Esophagus (tissue), 2 donors: Measurements from ENCODE around the gene HSD17B8. TPM values are rescaled to one million over a fixed set of nuclear protein-coding genes. Genes with fewer than 3 reads are reported as not detected.

ENCODE experiments used
- H3K27ac ChIP-seq, 2 donors: one replicate each; pipeline ENCODE4 v1.5.1; 2013; ENCODE audit warnings: low read depth in 2 of 2, mild to moderate bottlenecking in 2 of 2, inconsistent platforms in 1 of 2, low read length in 1 of 2, moderate library complexity in 1 of 2
- H3K27me3 ChIP-seq, 2 donors: one replicate each; pipeline ENCODE4 v1.6.1; 2013; ENCODE audit warnings: low read length in 2 of 2, control low read depth in 1 of 2, mild to moderate bottlenecking in 1 of 2; ENCODE audit not compliant: insufficient read depth in 2 of 2, control insufficient read depth in 1 of 2
- H3K36me3 ChIP-seq, 2 donors: one replicate each; pipeline ENCODE4 v1.6.1; 2013; ENCODE audit warnings: low read length in 1 of 2; ENCODE audit not compliant: control insufficient read depth in 2 of 2, insufficient read depth in 2 of 2
- H3K4me1 ChIP-seq, 2 donors: one replicate each; pipeline ENCODE4 v1.6.1; 2013; ENCODE audit warnings: low read length in 1 of 2; ENCODE audit not compliant: control insufficient read depth in 2 of 2, insufficient read depth in 2 of 2
- H3K4me3 ChIP-seq, 2 donors: one replicate each; pipeline ENCODE4 v1.5.1; 2013; ENCODE audit warnings: low read length in 2 of 2, mild to moderate bottlenecking in 2 of 2, low read depth in 1 of 2, moderate library complexity in 1 of 2
- H3K9me3 ChIP-seq, 2 donors: one replicate each; pipeline ENCODE4 v1.6.1; 2013; ENCODE audit warnings: mild to moderate bottlenecking in 2 of 2, low read depth in 1 of 2, low read length in 1 of 2, moderate library complexity in 1 of 2; ENCODE audit not compliant: control insufficient read depth in 2 of 2, insufficient read depth in 1 of 2
- WGBS, 2 donors: extraction: QIAGEN DNeasy Blood & Tissue Kit; methylation state at CpG; one replicate each; pipeline ENCODE4 v1.1.7; 2013; 5-methylcytosine and 5-hydroxymethylcytosine counted together
- polyA plus RNA-seq, 2 donors: library from polyadenylated mRNA; stranded (reverse); fragments of 200-250 nt; gene quantifications; one replicate each; pipeline ENCODE4 v1.2.3, GENCODE V29; 2013
- donor health status: healthy with polysubstance abuse.
- donor health status: Bipolar disorder and iron deficiency.

The HSD17B8 gene
- polyA plus RNA-seq, 2 donors: 16.7 to 33.7 TPM

DNA sequence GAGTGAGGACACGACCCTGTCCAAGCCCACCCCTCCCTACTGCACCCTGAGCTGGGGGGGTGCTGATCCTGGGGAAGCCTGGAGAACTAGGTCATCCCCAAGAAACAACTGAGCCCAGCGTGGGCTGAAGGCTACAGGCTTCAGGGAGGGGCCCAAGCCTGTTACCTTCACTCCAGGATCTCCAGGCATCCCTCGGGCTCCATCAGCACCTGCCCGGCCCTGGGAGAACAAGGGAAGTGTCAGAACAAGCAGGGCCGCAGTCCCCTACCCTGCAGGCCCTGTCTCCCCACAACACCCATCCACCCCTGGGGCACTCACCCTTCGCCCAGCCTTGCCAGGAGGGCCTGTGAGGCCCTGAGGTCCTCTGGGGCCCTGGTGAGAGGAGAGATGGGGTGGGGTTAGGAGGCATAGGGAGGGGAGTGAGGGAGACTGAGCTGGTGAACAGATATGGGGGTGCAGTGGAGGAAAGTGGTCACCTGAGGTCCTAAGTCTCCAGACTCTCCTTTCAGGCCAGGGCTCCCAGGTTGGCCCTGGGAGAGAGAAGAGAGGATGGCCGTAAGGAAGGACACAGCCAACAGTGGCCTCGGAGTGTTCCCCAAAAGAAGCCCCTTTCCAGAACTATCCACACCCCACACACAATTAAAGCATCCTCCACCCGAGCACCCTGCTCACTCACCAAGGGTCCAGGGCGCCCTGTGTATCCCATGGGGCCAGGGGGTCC, 25.5 kb upstream of the HSD17B8 start:
- 76 to 85% methylated on average over 10 of the region's 10 CpGs for WGBS, 2 donors

DNA sequence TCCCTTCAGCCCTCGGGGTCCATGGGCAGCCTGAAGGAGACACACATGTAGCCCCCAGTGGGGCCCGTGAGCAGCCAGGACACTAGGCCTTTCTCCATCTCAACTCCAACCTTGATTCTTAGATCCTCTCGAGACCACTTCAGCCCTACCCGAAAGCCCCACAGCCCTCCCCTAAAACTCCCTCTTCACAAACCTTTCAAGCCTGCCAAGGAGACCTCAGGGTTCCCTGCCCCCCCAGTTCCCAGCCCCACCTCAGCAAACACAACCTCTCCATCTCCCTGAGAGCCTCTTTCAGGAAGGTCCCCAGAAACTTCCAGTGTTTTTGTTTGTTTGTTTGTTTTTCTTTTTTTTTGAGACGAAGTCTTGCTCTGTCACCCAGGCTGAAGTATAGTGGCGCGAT, 23.3 kb upstream of the HSD17B8 start:
- Histone ChIP-seq H3K4me1 (peaks cover 0 to 3% of the 10 kb centered on the region in 2 donors), H3K4me3 (no peak overlapping the region), H3K27me3 (no peaks in the 10 kb centered on the region), H3K36me3 (no peaks in the 10 kb centered on the region), H3K9me3 (no peaks in the 10 kb centered on the region), H3K27ac (no peak overlapping the region)
- WGBS, 2 donors: 87 to 88% methylated on average over 7 of the region's 7 CpGs

More for the DNA sequence above, 25.5 kb upstream of the HSD17B8 start:
- no peak overlapping the region for H3K27ac ChIP-seq
- H3K4me3 ChIP-seq: no peak overlapping the region
- H3K36me3 ChIP-seq: no peaks in the 10 kb centered on the region
- H3K4me1 ChIP-seq: peaks cover 0 to 3% of the 10 kb centered on the region in 2 donors
- no peaks in the 10 kb centered on the region for H3K9me3 ChIP-seq
- no peaks in the 10 kb centered on the region for H3K27me3 ChIP-seq

DNA sequence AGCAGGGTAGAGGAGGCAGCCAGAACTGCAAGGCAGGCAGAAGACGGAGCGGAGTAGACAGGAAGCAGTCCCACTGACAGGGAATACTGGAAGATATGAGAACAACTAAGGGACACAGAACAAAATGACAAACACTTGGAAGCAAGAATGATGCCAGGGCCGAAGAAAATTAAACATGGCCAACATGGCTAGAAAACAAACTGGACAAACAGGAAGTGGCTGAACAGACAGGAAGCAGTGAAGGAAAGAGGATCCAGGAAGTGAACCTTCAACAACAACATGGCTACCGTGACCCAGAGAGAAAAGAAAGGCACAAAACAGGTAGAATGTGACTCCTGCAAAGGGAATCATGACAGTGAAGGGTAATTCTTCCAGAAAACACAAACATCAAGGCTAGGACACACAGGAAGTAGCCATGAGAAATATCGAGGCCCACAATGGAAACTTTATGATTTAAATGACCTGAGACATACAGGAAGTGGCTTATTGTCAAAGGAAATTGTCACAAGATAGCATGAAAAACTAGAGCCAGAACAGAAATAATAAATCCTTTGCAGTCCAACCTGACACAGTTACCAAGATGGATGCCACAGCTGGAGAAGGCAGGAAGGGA, 21.3 kb upstream of the HSD17B8 start:
- no peaks in the 10 kb centered on the region for H3K36me3 ChIP-seq
- no peak overlapping the region for H3K27ac ChIP-seq
- no peaks in the 10 kb centered on the region for H3K9me3 ChIP-seq
- no peak overlapping the region for H3K4me3 ChIP-seq
- H3K27me3 ChIP-seq: no peaks in the 10 kb centered on the region
- no peaks in the 10 kb centered on the region for H3K4me1 ChIP-seq
- 76 to 79% methylated on average over 5 of the region's 5 CpGs for WGBS, 2 donors

DNA sequence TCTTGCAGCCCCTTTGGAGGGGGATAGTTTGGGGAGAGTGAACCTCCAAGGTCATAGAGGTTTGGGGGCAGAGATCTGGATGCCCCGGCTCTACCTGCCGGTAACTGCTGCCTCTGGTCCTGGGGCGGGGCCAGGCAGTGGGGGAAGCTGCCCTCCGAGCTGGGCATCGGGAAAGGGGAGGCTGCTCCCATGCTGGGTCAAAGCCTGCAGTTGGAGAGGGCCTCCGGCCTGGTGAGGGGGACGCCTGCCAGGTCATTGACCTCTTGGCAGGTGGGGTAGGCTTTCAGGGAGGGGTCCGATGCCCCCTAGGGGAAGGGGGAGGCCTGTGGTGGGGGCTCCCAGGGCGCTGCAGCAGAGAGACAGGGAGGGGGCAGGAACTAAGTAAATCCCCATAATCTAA, 19.3 kb upstream of the HSD17B8 start:
- Histone ChIP-seq H3K9me3 (no peaks in the 10 kb centered on the region), H3K27ac (no peak overlapping the region), H3K27me3 (no peaks in the 10 kb centered on the region), H3K36me3 (no peaks in the 10 kb centered on the region), H3K4me1 (no peaks in the 10 kb centered on the region), H3K4me3 (no peak overlapping the region)
- 81 to 82% methylated on average over 8 to 9 of the region's 9 CpGs for WGBS, 2 donors

DNA sequence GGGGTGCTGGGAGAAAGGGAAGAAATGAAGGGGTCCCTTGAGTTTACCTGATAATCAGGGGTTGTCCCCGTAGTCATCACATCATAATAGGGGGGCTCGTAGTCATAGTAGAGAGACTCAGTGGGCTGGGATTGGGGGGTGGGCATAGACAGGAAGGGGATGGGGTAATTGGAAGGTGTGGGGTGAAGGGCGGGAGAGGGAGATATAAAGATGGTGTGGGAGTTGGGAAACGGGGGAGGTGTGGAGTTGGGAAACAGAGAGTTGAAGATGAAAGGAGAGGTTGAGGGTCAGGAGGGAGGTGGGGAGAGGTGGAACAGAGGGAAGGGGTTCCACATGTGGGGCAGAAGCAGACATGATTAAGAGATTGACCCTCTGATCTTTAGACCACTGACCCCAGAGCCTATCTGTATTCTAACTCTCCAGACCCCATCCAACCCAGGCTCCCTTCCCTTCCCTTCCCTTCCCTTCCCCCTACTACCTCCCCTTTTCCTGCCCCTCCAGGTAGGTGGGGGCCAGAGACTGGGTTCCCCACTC, 18.7 kb upstream of the HSD17B8 start:
- H3K27me3 ChIP-seq: no peaks in the 10 kb centered on the region
- no peak overlapping the region for H3K4me3 ChIP-seq
- 78 to 87% methylated on average over 4 of the region's 4 CpGs for WGBS, 2 donors
- no peaks in the 10 kb centered on the region for H3K4me1 ChIP-seq
- no peak overlapping the region for H3K27ac ChIP-seq
- no peaks in the 10 kb centered on the region for H3K36me3 ChIP-seq
- H3K9me3 ChIP-seq: no peaks in the 10 kb centered on the region

DNA sequence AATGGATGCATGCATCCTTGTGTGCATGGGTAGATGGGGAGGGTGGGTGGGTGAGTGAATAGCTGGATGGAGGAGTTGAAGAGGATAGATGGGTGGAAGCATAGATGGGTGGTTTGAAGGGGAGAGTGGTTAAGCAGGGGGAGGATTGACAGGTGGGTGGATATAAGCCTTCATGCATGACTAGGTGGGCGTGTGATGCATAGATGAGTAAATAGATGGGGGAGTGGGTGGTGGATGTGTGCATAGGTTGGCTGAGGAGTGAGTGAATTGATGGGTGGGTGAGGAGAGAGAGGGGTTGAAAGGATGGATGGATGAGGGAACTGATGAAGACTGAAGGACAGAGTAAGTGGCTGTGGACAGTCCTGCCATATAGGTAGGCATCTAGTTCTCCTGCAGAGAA, 16.6 kb upstream of the HSD17B8 start:
- no peaks in the 10 kb centered on the region for H3K9me3 ChIP-seq
- no peak overlapping the region for H3K27ac ChIP-seq
- H3K27me3 ChIP-seq: no peaks in the 10 kb centered on the region
- 89 to 96% methylated on average over 1 of the region's 1 CpG for WGBS, 2 donors
- H3K36me3 ChIP-seq: no peaks in the 10 kb centered on the region
- H3K4me1 ChIP-seq: peaks cover 2 to 3% of the 10 kb centered on the region in 2 donors
- no peak overlapping the region for H3K4me3 ChIP-seq

DNA sequence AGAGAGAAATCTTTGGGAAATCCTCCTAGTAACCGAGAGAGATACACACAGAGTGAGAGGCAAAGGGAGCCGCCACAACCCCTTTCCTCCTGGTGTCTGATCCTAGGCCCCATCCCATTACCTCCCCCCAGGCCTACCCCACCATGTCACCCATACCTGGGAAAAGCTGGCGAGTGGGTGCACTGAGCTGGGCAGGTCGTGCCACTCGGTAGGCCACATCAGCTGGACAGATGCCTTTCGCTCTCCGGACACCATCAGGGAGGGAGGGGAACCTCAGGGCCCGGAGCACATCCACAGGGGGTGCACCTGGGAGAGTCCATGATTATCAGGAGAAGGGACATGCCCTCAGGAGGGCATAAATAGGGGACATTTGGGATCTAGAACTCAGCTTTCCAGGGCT, 15.3 kb upstream of the HSD17B8 start:
- no peaks in the 10 kb centered on the region for H3K9me3 ChIP-seq
- WGBS, 2 donors: 82 to 88% methylated on average over 8 of the region's 8 CpGs

DNA sequence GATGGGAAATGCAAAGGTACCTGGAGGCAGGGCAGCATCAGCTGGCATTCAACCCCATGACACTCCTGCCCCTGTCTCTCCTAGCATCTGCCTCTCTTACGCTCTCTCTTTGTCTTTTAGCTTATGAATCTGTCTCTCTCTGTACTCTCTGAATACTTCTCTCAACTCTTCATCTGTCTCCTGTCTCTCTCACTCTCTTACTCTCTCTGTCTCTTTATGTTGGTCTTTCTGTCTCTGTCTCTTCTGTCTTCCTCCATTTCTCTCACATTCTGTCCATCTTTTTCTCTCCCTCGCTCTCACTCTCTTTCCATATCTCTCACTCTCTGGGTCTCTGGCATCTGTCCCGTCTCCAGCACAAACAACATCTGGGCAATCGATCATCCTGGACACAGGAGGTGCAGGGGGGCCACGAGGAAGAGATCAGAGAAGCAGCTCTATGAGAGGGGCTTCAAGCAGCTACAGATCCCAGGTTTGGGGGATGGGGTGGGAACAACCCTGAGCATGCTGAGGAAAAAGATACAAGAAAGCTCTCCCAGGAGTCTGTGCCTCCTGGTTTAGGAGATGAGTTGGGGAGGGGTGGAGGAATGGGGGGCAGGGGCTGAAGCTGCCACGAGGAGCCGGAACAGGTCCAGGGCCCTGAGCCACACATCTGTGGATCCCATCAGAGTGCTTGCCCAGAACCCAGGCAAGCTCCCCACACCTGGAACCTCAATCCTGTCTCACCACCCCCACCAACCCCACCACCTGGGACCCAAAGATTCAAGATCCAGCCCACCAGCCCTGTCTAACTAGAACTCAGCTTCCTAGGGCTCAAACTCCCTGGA, 14.6 kb upstream of the HSD17B8 start:
- Histone ChIP-seq H3K4me1 (peaks cover 5 to 9% of the 10 kb centered on the region in 2 donors), H3K27me3 (no peaks in the 10 kb centered on the region), H3K9me3 (no peaks in the 10 kb centered on the region), H3K36me3 (peaks cover 0 to 6% of the 10 kb centered on the region in 2 donors), H3K4me3 (no peak overlapping the region), H3K27ac (no peak overlapping the region)
- 63 to 69% methylated on average over 7 of the region's 7 CpGs for WGBS, 2 donors

More for the DNA sequence above, 15.3 kb upstream of the HSD17B8 start:
- Histone ChIP-seq H3K4me1 (peaks cover 5 to 9% of the 10 kb centered on the region in 2 donors), H3K4me3 (no peak overlapping the region), H3K27ac (no peak overlapping the region), H3K36me3 (no peaks in the 10 kb centered on the region), H3K27me3 (no peaks in the 10 kb centered on the region)

DNA sequence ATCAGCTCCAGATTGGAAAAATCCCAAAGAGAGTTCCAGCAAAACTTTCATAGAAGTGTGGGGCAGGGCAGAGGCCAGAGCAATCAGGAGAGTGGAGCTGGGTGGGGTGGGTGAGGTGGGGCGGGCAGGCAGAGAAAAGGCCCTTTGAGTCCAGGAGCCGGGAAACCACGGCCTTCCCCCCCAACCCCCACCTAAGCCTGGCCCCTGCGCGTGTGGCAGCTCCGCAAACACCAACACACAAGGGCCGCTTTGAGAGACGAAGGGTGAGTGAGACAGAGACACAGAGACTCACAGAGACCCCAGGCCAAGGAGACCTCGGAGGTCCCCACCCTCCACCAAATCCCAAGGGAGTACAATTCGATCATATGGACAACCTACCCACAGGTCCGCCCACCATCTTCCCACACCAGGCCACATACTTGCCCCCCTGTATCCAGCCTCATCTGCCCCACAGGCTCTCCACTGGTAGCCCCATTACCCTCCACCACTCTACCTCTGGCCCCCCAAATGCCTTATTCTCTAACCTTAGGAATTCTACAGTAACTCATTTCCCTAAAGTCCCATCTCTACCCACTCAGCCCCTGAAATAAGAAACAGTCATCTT, 13.8 kb upstream of the HSD17B8 start:
- Histone ChIP-seq H3K4me1 (peaks cover 5 to 9% of the 10 kb centered on the region in 2 donors), H3K4me3 (no peak overlapping the region), H3K27ac (no peak overlapping the region), H3K27me3 (no peaks in the 10 kb centered on the region), H3K9me3 (no peaks in the 10 kb centered on the region), H3K36me3 (peaks cover 5 to 14% of the 10 kb centered on the region in 2 donors)
- 75 to 87% methylated on average over 10 to 11 of the region's 11 CpGs for WGBS, 2 donors
